SK-N-SH treated with all-trans-retinoic acid at 6 μM for 48 hours (cell line): Measurements from ENCODE around the gene PHYH.

Experiments
- ATAC-seq: fragments of 200-7000 bp; cut with Tn5 transposase; 3 replicates; pipeline ENCODE4 v1.9.1; 2020; ENCODE audit warnings: mild to moderate bottlenecking, moderate library complexity
- ARNTL ChIP-seq: fragments of 450-650 bp; formaldehyde crosslinking; IDR thresholded peaks from 2 replicates; pipeline ENCODE4 v1.5.0; 2020; ENCODE audit warnings: low read depth, mild to moderate bottlenecking, moderate library complexity, borderline replicate concordance
- BACH2 ChIP-seq: fragments of 250-450 bp; sonication (Bioruptor Pico); IDR thresholded peaks from 2 replicates; pipeline ENCODE4 v1.9.0; 2021; ENCODE audit warnings: mild to moderate bottlenecking, borderline replicate concordance
- CSDC2 ChIP-seq: fragments of 250-450 bp; sonication (Bioruptor Pico); IDR thresholded peaks from 2 replicates; pipeline ENCODE4 v1.5.0; 2020; ENCODE audit warnings: mild to moderate bottlenecking, moderate library complexity
- ESRRG ChIP-seq: fragments of 250-450 bp; sonication (Bioruptor Pico); IDR thresholded peaks from 2 replicates; pipeline ENCODE4 v1.6.1; 2021; ENCODE audit warnings: mild to moderate bottlenecking
- ISL1 ChIP-seq: fragments of 250-450 bp; sonication (Bioruptor Pico); IDR thresholded peaks from 2 replicates; pipeline ENCODE4 v2.1.2; 2022; ENCODE audit warnings: mild to moderate bottlenecking, moderate library complexity
- OSR1 ChIP-seq: fragments of 250-450 bp; sonication (Bioruptor Pico); IDR thresholded peaks from 2 replicates; pipeline ENCODE4 v1.8.0; 2022; ENCODE audit warnings: moderate library complexity, mild to moderate bottlenecking, inconsistent platforms
- PPARA ChIP-seq: fragments of 250-450 bp; sonication (Bioruptor Pico); IDR thresholded peaks from 2 replicates; pipeline ENCODE4 v1.5.0; 2020; ENCODE audit warnings: mild to moderate bottlenecking, borderline replicate concordance
- RARB ChIP-seq: fragments of 250-450 bp; sonication (Bioruptor Pico); IDR thresholded peaks from 2 replicates; pipeline ENCODE4 v1.8.0; 2021; ENCODE audit warnings: mild to moderate bottlenecking, moderate library complexity
- SNAI2 ChIP-seq: fragments of 250-450 bp; sonication (Bioruptor Pico); IDR thresholded peaks from 2 replicates; pipeline ENCODE4 v1.5.0; 2020; ENCODE audit warnings: mild to moderate bottlenecking, moderate library complexity
- TCF4 ChIP-seq: fragments of 250-450 bp; sonication (Bioruptor Pico); IDR thresholded peaks from 2 replicates; pipeline ENCODE4 v1.8.0; 2021; ENCODE audit warnings: mild to moderate bottlenecking, moderate library complexity, borderline replicate concordance
- TOX ChIP-seq: fragments of 250-450 bp; sonication (Bioruptor Pico); IDR thresholded peaks from 2 replicates; pipeline ENCODE4 v1.8.0; 2021; ENCODE audit warnings: mild to moderate bottlenecking, moderate library complexity, borderline replicate concordance
- ZC3H10 ChIP-seq: fragments of 250-450 bp; sonication (Bioruptor Pico); IDR thresholded peaks from 2 replicates; pipeline ENCODE4 v1.5.1; 2021; ENCODE audit warnings: mild to moderate bottlenecking, moderate library complexity
- ZFP3 ChIP-seq: fragments of 250-450 bp; sonication (Bioruptor Pico); IDR thresholded peaks from 2 replicates; pipeline ENCODE4 v1.5.0; 2020; ENCODE audit warnings: mild to moderate bottlenecking, moderate library complexity
- ZFP30 ChIP-seq: fragments of 450-650 bp; formaldehyde crosslinking; IDR thresholded peaks from 2 replicates; pipeline ENCODE4 v1.5.0; 2022; ENCODE audit warnings: mild to moderate bottlenecking, moderate library complexity
- ZNF565 ChIP-seq: fragments of 450-650 bp; formaldehyde crosslinking; conservative IDR thresholded peaks from 2 replicates; pipeline ENCODE4 v1.5.0; 2020; ENCODE audit warnings: low read depth, mild to moderate bottlenecking, moderate library complexity
- ZNF70 ChIP-seq: fragments of 450-650 bp; formaldehyde crosslinking; IDR thresholded peaks from 2 replicates; pipeline ENCODE4 v1.5.0; 2020; ENCODE audit warnings: mild to moderate bottlenecking, moderate library complexity
- ZNF8 ChIP-seq: fragments of 450-650 bp; formaldehyde crosslinking; IDR thresholded peaks from 2 replicates; pipeline ENCODE4 v1.5.0; 2020; ENCODE audit warnings: mild to moderate bottlenecking, moderate library complexity
- TF ChIP-seq, protein P1 (sequence below): fragments of 250-450 bp; sonication (Bioruptor Pico); IDR thresholded peaks from 2 replicates; pipeline ENCODE4 v1.5.1; 2020; ENCODE audit warnings: low read depth, mild to moderate bottlenecking, moderate library complexity
- TF ChIP-seq, protein P2 (sequence below): fragments of 250-450 bp; sonication (Bioruptor Pico); IDR thresholded peaks from 2 replicates; pipeline ENCODE4 v1.5.0; 2020; ENCODE audit warnings: mild to moderate bottlenecking, moderate library complexity
- TF ChIP-seq, protein P3 (sequence below): fragments of 250-450 bp; sonication (Bioruptor Pico); IDR thresholded peaks from 2 replicates; pipeline ENCODE4 v1.8.0; 2020; ENCODE audit warnings: mild to moderate bottlenecking, moderate library complexity, borderline replicate concordance
- TF ChIP-seq, protein P4 (sequence below): fragments of 250-450 bp; sonication (Bioruptor Pico); IDR thresholded peaks from 2 replicates; pipeline ENCODE4 v1.8.0; 2021; ENCODE audit warnings: low read depth, mild to moderate bottlenecking, moderate library complexity, borderline replicate concordance
- TF ChIP-seq, protein P5 (sequence below): fragments of 250-450 bp; sonication (Bioruptor Pico); IDR thresholded peaks from 2 replicates; pipeline ENCODE4 v1.5.1; 2021; ENCODE audit warnings: mild to moderate bottlenecking, moderate library complexity

PHYH gene

DNA sequence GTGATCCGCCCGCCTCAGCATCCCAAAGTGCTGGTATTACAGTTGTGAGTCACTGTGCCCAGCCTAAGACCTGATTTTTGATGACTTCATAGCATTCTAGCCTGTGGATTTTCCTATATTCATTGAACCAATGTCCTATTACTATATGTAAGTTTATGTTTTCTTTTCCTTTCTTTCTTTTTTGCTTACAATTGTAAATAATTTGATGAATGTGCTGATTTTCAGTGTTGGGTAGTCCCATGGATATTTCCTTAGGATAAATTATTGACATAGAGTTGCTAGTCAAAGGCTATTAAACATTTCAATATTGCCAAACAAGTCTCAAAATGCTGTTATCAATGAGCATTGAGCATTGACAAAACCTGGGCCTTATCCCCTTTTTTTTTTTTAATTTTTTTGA, 9.9 kb upstream of the PHYH start:
- TF ChIP-seq ZFP3 (CRISPR knock-in tag): no peak
- TF ChIP-seq ARNTL: no peak
- TF ChIP-seq ZNF8 (CRISPR knock-in tag): no peak

DNA sequence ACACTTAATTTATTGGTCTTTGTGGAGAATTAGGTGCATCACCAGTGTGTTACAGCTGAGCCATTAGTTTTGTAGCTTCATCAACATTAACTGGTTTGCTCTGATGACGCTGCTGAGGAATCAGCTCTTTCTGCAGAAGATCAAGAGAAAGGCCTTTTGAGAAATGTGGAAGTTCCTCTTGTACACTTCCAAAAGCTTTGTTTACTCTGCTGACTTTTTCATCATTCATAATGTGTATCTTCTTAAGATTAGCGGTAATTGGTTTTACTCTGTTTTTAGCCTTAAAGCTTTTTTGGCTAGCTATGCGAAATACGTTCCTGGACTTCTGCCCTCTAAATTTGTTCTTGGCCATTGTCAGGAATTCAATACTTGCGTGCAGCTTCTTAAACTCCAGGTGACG, 8.2 kb upstream of the PHYH start:
- no peak for TF ChIP-seq RARB (CRISPR knock-in tag)
- TF ChIP-seq CSDC2 (CRISPR knock-in tag): no peak
- TF ChIP-seq, protein P1, sequence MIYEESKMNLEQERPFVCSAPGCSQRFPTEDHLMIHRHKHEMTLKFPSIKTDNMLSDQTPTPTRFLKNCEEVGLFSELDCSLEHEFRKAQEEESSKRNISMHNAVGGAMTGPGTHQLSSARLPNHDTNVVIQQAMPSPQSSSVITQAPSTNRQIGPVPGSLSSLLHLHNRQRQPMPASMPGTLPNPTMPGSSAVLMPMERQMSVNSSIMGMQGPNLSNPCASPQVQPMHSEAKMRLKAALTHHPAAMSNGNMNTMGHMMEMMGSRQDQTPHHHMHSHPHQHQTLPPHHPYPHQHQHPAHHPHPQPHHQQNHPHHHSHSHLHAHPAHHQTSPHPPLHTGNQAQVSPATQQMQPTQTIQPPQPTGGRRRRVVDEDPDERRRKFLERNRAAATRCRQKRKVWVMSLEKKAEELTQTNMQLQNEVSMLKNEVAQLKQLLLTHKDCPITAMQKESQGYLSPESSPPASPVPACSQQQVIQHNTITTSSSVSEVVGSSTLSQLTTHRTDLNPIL: no peak
- TF ChIP-seq ISL1: no peak
- TF ChIP-seq BACH2: no peak
- TF ChIP-seq PPARA: no peak
- no peak for TF ChIP-seq ZNF565
- no peak for TF ChIP-seq ESRRG
- no peak for TF ChIP-seq ZFP30 (CRISPR knock-in tag)
- TF ChIP-seq, protein P2, sequence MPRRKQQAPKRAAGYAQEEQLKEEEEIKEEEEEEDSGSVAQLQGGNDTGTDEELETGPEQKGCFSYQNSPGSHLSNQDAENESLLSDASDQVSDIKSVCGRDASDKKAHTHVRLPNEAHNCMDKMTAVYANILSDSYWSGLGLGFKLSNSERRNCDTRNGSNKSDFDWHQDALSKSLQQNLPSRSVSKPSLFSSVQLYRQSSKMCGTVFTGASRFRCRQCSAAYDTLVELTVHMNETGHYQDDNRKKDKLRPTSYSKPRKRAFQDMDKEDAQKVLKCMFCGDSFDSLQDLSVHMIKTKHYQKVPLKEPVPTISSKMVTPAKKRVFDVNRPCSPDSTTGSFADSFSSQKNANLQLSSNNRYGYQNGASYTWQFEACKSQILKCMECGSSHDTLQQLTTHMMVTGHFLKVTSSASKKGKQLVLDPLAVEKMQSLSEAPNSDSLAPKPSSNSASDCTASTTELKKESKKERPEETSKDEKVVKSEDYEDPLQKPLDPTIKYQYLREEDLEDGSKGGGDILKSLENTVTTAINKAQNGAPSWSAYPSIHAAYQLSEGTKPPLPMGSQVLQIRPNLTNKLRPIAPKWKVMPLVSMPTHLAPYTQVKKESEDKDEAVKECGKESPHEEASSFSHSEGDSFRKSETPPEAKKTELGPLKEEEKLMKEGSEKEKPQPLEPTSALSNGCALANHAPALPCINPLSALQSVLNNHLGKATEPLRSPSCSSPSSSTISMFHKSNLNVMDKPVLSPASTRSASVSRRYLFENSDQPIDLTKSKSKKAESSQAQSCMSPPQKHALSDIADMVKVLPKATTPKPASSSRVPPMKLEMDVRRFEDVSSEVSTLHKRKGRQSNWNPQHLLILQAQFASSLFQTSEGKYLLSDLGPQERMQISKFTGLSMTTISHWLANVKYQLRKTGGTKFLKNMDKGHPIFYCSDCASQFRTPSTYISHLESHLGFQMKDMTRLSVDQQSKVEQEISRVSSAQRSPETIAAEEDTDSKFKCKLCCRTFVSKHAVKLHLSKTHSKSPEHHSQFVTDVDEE: no peak
- no peak for TF ChIP-seq TCF4 (CRISPR knock-in tag)
- no peak for TF ChIP-seq ARNTL
- TF ChIP-seq, protein P3, sequence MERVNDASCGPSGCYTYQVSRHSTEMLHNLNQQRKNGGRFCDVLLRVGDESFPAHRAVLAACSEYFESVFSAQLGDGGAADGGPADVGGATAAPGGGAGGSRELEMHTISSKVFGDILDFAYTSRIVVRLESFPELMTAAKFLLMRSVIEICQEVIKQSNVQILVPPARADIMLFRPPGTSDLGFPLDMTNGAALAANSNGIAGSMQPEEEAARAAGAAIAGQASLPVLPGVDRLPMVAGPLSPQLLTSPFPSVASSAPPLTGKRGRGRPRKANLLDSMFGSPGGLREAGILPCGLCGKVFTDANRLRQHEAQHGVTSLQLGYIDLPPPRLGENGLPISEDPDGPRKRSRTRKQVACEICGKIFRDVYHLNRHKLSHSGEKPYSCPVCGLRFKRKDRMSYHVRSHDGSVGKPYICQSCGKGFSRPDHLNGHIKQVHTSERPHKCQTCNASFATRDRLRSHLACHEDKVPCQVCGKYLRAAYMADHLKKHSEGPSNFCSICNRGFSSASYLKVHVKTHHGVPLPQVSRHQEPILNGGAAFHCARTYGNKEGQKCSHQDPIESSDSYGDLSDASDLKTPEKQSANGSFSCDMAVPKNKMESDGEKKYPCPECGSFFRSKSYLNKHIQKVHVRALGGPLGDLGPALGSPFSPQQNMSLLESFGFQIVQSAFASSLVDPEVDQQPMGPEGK (CRISPR knock-in tag): no peak
- TF ChIP-seq, all 23 proteins: peak for 0
- no peak for ATAC-seq

More for the DNA sequence above, 9.9 kb upstream of the PHYH start:
- no peak for ATAC-seq

DNA sequence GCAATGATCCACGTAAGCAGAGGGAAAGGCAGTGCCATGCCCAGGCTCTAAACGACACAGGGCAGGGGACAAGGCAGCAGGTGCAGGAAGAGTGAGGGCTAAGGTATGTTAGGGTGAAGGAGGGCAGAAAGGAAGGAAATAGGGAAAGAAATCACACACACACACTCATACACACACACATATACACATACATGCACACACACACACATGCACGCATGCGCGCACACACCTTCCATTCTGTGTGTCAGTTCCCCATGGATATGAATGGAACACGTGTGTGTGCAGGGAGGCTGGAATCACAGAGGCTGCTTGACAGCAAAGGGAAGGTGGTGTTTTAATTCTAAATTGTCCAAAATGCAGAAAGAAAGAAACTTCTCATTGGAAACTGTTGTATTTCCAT, 6.2 kb upstream of the PHYH start:
- TF ChIP-seq ZC3H10 (CRISPR knock-in tag) (no peak), TOX (no peak), PPARA (no peak), RARB (CRISPR knock-in tag) (no peak), ARNTL (no peak), TCF4 (CRISPR knock-in tag) (no peak), OSR1 (CRISPR knock-in tag) (no peak), ZNF8 (CRISPR knock-in tag) (no peak), SNAI2 (no peak), ZFP30 (CRISPR knock-in tag) (no peak), ZNF70 (CRISPR knock-in tag) (no peak), CSDC2 (CRISPR knock-in tag) (no peak), ESRRG (no peak), ISL1 (no peak)
- TF ChIP-seq, protein P4, sequence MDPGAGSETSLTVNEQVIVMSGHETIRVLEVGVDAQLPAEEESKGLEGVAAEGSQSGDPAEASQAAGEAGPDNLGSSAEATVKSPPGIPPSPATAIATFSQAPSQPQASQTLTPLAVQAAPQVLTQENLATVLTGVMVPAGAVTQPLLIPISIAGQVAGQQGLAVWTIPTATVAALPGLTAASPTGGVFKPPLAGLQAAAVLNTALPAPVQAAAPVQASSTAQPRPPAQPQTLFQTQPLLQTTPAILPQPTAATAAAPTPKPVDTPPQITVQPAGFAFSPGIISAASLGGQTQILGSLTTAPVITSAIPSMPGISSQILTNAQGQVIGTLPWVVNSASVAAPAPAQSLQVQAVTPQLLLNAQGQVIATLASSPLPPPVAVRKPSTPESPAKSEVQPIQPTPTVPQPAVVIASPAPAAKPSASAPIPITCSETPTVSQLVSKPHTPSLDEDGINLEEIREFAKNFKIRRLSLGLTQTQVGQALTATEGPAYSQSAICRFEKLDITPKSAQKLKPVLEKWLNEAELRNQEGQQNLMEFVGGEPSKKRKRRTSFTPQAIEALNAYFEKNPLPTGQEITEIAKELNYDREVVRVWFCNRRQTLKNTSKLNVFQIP (CRISPR knock-in tag): no peak
- TF ChIP-seq, protein P3 (CRISPR knock-in tag): no peak
- TF ChIP-seq, protein P5, sequence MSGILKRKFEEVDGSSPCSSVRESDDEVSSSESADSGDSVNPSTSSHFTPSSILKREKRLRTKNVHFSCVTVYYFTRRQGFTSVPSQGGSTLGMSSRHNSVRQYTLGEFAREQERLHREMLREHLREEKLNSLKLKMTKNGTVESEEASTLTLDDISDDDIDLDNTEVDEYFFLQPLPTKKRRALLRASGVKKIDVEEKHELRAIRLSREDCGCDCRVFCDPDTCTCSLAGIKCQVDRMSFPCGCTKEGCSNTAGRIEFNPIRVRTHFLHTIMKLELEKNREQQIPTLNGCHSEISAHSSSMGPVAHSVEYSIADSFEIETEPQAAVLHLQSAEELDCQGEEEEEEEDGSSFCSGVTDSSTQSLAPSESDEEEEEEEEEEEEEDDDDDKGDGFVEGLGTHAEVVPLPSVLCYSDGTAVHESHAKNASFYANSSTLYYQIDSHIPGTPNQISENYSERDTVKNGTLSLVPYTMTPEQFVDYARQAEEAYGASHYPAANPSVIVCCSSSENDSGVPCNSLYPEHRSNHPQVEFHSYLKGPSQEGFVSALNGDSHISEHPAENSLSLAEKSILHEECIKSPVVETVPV (CRISPR knock-in tag): no peak
- ATAC-seq: no peak
